ENCODE measurements around the gene STK10. TPM values are rescaled to one million over a fixed set of nuclear protein-coding genes. Genes with fewer than 3 reads are reported as not detected.

The STK10 gene
- total RNA-seq, 2 donors from 2014 or later, result 9.1 to 9.9 TPM

GRCh38 chr5:172185096-172185461, 2.9 kb downstream of the STK10 start:
- TF ChIP-seq POLR2A (IDR thresholded peaks at IDR 0.05), result no peak
- TF ChIP-seq CTCF (IDR thresholded peaks at IDR 0.05), result no peak
- Histone ChIP-seq H3K9me3 (no peaks in the 10 kb centered on the region), H3K27ac (peak overlapping the region in 1 of 4 donors; percentile 90), H3K36me3 (replicated peaks in 1 of 2; ENCODE audit: insufficient read depth in 1 of 2, low read depth in 2 of 2) (no peaks in the 10 kb centered on the region), H3K4me1 (peaks cover 15% of the 10 kb centered on the region), H3K4me3 (no peak overlapping the region), H3K27me3 (no peaks in the 10 kb centered on the region)
- DNase-seq (no peak), ATAC-seq (no peak)
- intact Hi-C loops (cut with DNase I), result no loop called here
- WGBS, 2 donors, result 69 to 77% methylated on average over 10 of the region's 10 CpGs

DNA sequence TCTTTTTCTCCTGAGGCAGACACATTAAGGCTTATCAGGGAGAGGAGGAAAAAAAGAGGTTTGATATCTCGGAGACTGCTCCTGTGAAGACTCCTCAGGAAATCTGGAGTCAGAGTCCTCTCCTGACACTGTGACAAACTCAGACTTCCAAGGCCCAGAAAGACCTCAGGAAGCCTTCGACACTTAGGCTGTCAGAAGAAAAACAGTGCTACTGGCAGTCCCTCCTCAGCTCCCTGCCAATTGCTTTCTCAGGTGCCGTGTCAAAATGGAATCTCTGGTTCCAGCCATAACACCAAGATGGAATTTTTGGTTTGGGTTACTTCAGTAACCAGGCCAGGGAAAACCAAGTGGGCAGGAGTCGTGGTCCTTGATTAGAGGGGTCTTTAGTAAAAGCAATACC, 4.1 kb downstream of the STK10 start:
- no peak for TF ChIP-seq POLR2A (IDR thresholded peaks at IDR 0.05)
- no peak for TF ChIP-seq CTCF (IDR thresholded peaks at IDR 0.05)
- no peak overlapping the region for H3K27ac ChIP-seq
- H3K4me1 ChIP-seq, result peaks cover 15% of the 10 kb centered on the region
- H3K9me3 ChIP-seq, result no peaks in the 10 kb centered on the region
- ATAC-seq (no peak), DNase-seq (no peak)
- no peak overlapping the region for H3K4me3 ChIP-seq
- H3K36me3 ChIP-seq (replicated peaks in 1 of 2; ENCODE audit: insufficient read depth in 1 of 2, low read depth in 2 of 2), result no peaks in the 10 kb centered on the region
- no peaks in the 10 kb centered on the region for H3K27me3 ChIP-seq
- intact Hi-C loops (cut with DNase I), result no loop called here
- 94 to 95% methylated on average over 4 of the region's 4 CpGs for WGBS, 2 donors

DNA sequence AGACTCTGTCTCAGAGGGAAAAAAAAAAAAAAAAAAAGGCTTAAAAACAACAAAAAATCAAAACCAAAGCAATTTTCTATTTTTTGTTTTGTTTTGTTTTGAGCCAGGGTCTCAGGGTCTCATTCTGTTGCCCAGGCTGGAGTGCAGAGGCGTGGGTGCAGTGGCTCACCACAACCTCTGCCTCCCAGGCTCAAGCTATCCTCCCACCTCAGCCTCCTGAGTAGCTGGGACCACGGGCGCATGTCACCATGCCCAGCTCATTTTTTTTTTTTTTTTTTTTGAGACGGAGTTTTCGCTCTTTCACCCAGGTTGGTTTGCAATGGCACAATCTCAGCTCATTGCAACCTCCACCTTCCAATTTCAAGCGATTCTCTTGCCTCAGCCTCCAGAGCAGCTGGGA, 5.7 kb downstream of the STK10 start:
- 97 to 99% methylated on average over 6 of the region's 6 CpGs for WGBS, 2 donors
- H3K4me3 ChIP-seq, result no peak overlapping the region
- no peak overlapping the region for H3K27ac ChIP-seq
- DNase-seq (no peak), ATAC-seq (no peak)
- H3K4me1 ChIP-seq, result peaks cover 13% of the 10 kb centered on the region
- H3K9me3 ChIP-seq, result no peaks in the 10 kb centered on the region
- no peaks in the 10 kb centered on the region for H3K36me3 ChIP-seq (replicated peaks in 1 of 2; ENCODE audit: insufficient read depth in 1 of 2, low read depth in 2 of 2)
- no peak for TF ChIP-seq POLR2A (IDR thresholded peaks at IDR 0.05)
- no peak for TF ChIP-seq CTCF (IDR thresholded peaks at IDR 0.05)
- no peaks in the 10 kb centered on the region for H3K27me3 ChIP-seq
- intact Hi-C loops (cut with DNase I), result no loop called here

DNA sequence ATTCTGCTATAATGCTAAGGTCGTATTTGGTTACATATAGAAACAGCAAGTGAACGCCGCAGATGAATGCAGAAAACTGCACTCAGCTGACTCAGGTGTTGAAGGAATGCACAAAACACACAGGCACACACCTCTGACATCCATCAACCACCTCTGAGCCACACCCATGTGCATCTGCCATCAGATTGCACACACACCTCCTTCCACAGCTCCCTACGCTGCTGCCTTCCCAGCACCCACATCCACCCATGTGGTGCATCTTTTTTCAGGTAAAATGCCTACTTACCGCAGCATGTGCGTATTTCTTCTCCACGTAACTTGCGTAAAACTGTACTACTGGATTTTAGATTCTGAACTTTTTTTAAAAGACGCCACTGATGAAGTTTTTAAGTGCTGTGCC, 7.1 kb downstream of the STK10 start:
- DNase-seq, result no peak
- Histone ChIP-seq H3K27me3 (no peaks in the 10 kb centered on the region), H3K36me3 (replicated peaks in 1 of 2; ENCODE audit: insufficient read depth in 1 of 2, low read depth in 2 of 2) (no peaks in the 10 kb centered on the region), H3K9me3 (no peaks in the 10 kb centered on the region), H3K4me3 (no peak overlapping the region), H3K4me1 (no peaks in the 10 kb centered on the region), H3K27ac (no peak overlapping the region)
- 92 to 95% methylated on average over 9 of the region's 9 CpGs for WGBS, 2 donors
- TF ChIP-seq POLR2A (IDR thresholded peaks at IDR 0.05) (no peak), CTCF (IDR thresholded peaks at IDR 0.05) (no peak)
- ATAC-seq, result no peak
- intact Hi-C loops (cut with DNase I), result no loop called here

Data from body of pancreas (tissue), 4 donors.